GM12878 (cell line): ENCODE results near the gene NLGN2. TPM values are rescaled to one million over a fixed set of nuclear protein-coding genes. Genes with fewer than 3 reads are reported as not detected.
A peak's percentile ranks its signal among the peaks of the same experiment; 100 is the strongest.

Source experiments
- E4F1 ChIP-seq: fragments of 450-650 bp; IDR thresholded peaks from 2 replicates; pipeline ENCODE4 v1.6.1; 2018; ENCODE audit warnings: borderline replicate concordance, mild to moderate bottlenecking; ENCODE audit not compliant: partially characterized antibody
- HDGF ChIP-seq: fragments of 450-650 bp; IDR thresholded peaks from 2 replicates; pipeline ENCODE4 v1.6.1; 2016; ENCODE audit warnings: antibody characterized with exemption
- IRF4 ChIP-seq: IDR thresholded peaks from 2 replicates; pipeline ENCODE4 v1.6.1; 2011; ENCODE audit warnings: low read depth, low read length
- MTA2 ChIP-seq: fragments of 450-650 bp; IDR thresholded peaks from 2 replicates; pipeline ENCODE4 v1.6.1; 2016; ENCODE audit warnings: low read depth, mild to moderate bottlenecking, moderate library complexity
- POLR2A ChIP-seq: IDR thresholded peaks from 2 replicates; pipeline ENCODE4 v1.6.1; 2011; ENCODE audit warnings: low read depth, mild to moderate bottlenecking, low read length
- SREBF1 ChIP-seq: IDR thresholded peaks from 2 replicates; pipeline ENCODE4 v1.6.1; 2012; ENCODE audit warnings: mild to moderate bottlenecking, low read length
- STAT1 ChIP-seq: fragments of 450-650 bp; conservative IDR thresholded peaks from 2 replicates; pipeline ENCODE4 v1.6.1; 2014; ENCODE audit warnings: antibody characterized with exemption, mild to moderate bottlenecking
- STAT3 ChIP-seq: IDR thresholded peaks from 2 replicates; pipeline ENCODE4 v1.6.1; 2011; ENCODE audit warnings: low read depth, low read length, improper control_type of control experiment
- YY1 ChIP-seq: IDR thresholded peaks from 2 replicates; pipeline ENCODE4 v1.6.1; 2011; ENCODE audit warnings: low read depth, mild to moderate bottlenecking, low read length
- ZBTB40 ChIP-seq: fragments of 450-650 bp; IDR thresholded peaks from 2 replicates; pipeline ENCODE4 v1.6.1; 2016; ENCODE audit warnings: mild to moderate bottlenecking, moderate library complexity, borderline replicate concordance
- ZNF592 ChIP-seq: fragments of 450-650 bp; IDR thresholded peaks from 2 replicates; pipeline ENCODE4 v1.6.1; 2017; ENCODE audit warnings: mild to moderate bottlenecking, moderate library complexity
- polyA plus RNA-seq, 11 experiments: library from polyadenylated mRNA; depleted of rRNA in 4 of 11; unstranded in 6 of 11; stranded (reverse) in 5 of 11; fragments of >200 nt; fragmentation: Nextera tagmentation in 4 of 11; fragmentation: Illumina TruSeq in 1 of 11; extraction: Ambion mirVana in 4 of 11; extraction: Trizol in 1 of 11; gene quantifications; 1 replicate in 1 of 11; 2 replicates in 10 of 11; pipeline versions ENCODE4 v1.2.1 to v1.2.3, GENCODE V29; 2011 to 2016; ENCODE audit warnings: inconsistent platforms in 2 of 11, missing spikeins in 2 of 11, low read depth in 1 of 11
- total RNA-seq, 4 experiments: library from RNA; depleted of rRNA in 3 of 4; stranded (reverse); fragments of >200 nt in 3 of 4; fragmentation: Illumina TruSeq in 1 of 4; extraction: Trizol in 1 of 4; gene quantifications; 2 replicates each; pipeline versions ENCODE4 v1.2.1 to v1.2.3, GENCODE V29; 2013 to 2021

NLGN2 gene
- total and polyA plus RNA-seq, 10 of the 15 experiments (the other 5 are each of a cell fraction or from before 2014, with no cell fraction given): 0.02 to 0.87 (median 0.11) TPM; not detected in 2

GRCh38 chr17:7403977-7404736 is 3.5 kb upstream of the NLGN2 start, which contains the start of gene TMEM256 (continued):
- TF ChIP-seq ZBTB40: no peak; the same call in 1 of the 2 replicates
- no peak for TF ChIP-seq ZNF592
- TF ChIP-seq MTA2: no peak
- no peak for TF ChIP-seq STAT3
- peak; percentile 94 for TF ChIP-seq YY1
- TF ChIP-seq STAT1: no peak
- peak; percentile 66; the same call in 1 of the 2 replicates for TF ChIP-seq HDGF
- peak; percentile 95 for TF ChIP-seq POLR2A
- no peak for TF ChIP-seq IRF4
- TF ChIP-seq SREBF1: no peak
- no peak for TF ChIP-seq E4F1
- TF ChIP-seq, all 136 proteins: peak for 38
